ENCODE results near the gene USP25.

Gene USP25

GRCh38 chr21:15823486-15824150, 93.8 kb downstream of the USP25 start:
- H3K4me3 ChIP-seq: no peak overlapping the region
- no peak for TF ChIP-seq CTCF (IDR thresholded peaks at IDR 0.05)
- no peak for DNase-seq (ENCODE audit: low spot score)
- no peak overlapping the region for H3K27ac ChIP-seq

- no peak for DNase-seq (ENCODE audit: low spot score)
- Histone ChIP-seq H3K27ac (no peak overlapping the region), H3K4me3 (no peak overlapping the region)
- TF ChIP-seq CTCF (IDR thresholded peaks at IDR 0.05): no peak
Observed at GRCh38 chr21:15825700-15826099, 95.9 kb downstream of the USP25 start.

GRCh38 chr21:15826147-15826780, 96.5 kb downstream of the USP25 start:
- no peak for DNase-seq (ENCODE audit: low spot score)
- H3K4me3 ChIP-seq: no peak overlapping the region
- H3K27ac ChIP-seq: no peak overlapping the region
- no peak for TF ChIP-seq CTCF (IDR thresholded peaks at IDR 0.05)

- Histone ChIP-seq H3K4me3 (no peak overlapping the region), H3K27ac (no peak overlapping the region)
- DNase-seq (ENCODE audit: low spot score): no peak
- TF ChIP-seq CTCF (IDR thresholded peaks at IDR 0.05): no peak
Observed at GRCh38 chr21:15826908-15827601, 97.3 kb downstream of the USP25 start.

GRCh38 chr21:15831497-15831896, 101.7 kb downstream of the USP25 start:
- H3K4me3 ChIP-seq: no peak overlapping the region
- H3K27ac ChIP-seq: no peak overlapping the region
- TF ChIP-seq CTCF (IDR thresholded peaks at IDR 0.05): no peak
- DNase-seq (ENCODE audit: low spot score): no peak

- DNase-seq (ENCODE audit: low spot score): no peak
- TF ChIP-seq CTCF (IDR thresholded peaks at IDR 0.05): no peak
- Histone ChIP-seq H3K27ac (no peak overlapping the region), H3K4me3 (no peak overlapping the region)
Observed at GRCh38 chr21:15837645-15838044, 107.9 kb downstream of the USP25 start.

Data from coronary artery (tissue), 2 donors.